NCI-H345 treated with DMSO at 0.1 percent for 48 hours (cell line): ENCODE data around the gene DDC.
A peak's percentile ranks its signal among the peaks of the same experiment; 100 is the strongest.

Experiments
- DNase-seq: peaks from one replicate; lab custom pipeline; 2025; ENCODE audit not compliant: unreplicated experiment; lab: John Stamatoyannopoulos, UW

Gene DDC

DNA sequence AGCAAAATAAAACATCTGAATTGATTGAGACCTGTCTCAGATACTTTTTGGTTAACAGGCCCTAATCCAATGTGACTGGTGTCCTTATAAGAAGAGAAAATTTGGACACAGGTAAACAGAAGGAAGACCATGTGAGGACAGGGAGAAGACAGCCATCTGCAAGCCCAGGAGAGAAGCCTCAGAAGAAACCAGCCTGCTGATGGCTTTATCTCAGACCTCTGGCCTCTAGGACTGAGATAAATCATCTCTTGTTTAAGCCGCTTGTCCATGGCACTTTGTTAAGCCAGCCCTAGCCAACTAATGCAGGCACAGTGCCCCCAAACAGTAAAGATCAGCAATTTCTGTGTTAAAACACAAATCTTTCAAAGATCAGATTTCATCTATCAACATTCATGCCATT, 73.3 kb downstream of the DDC start:
- no peak for DNase-seq

DNA sequence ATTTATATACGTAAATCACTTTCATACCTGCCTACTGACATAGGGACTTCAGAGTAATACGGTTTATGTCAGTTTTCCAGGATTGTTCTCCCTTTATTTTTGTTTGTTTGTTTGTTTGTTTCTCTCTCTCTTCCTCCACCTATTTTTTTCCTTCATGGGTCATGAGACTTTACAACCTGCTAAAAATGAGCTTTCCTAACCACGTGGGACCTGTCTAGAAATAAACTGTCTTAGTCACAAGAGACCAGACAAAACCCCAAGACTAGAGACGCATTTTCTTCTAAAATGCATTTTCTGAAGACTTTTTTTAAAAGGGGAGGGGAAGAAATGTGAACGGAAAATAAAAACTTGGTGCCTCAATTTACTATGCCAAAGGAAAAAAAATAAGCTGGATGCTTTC, 74.0 kb downstream of the DDC start:
- no peak for DNase-seq

DNA sequence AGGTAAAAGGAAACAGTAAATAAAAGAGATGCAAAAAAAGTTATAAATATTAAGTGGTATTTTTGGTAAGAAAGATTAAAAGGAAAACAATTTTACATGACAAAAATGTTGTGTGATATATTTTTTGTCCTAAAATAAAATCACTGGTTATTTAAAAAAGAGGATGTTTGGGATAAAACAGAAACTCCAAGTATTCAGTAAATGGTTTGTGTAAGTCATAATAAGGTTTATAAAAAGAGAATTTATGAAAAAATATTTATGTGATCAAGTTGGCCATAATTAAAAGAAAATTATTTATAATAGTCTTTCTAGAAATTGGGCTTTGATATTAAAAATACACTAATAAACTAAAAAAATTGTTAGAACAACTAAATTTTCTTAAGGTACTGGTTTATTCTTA, 76.8 kb downstream of the DDC start:
- no peak for DNase-seq

DNA sequence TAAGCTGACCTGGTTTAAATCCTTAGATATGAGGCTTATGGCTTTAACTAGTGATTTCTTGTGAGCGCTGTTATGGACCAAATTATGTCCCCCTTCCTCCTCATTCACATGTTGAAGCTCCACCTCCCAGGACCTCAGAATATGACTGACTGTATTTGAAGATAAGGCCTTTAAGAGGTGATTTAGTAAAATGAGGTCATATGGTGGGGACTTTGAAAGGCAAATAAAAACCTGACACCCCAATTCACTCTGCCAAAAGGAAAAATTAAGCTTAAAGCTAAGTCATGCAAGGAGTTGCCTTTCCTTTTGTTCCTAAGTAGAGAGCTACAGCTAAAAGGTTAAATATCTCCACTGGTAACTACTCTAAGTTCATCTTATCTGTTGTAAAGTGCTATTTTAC, 78.7 kb downstream of the DDC start:
- no peak for DNase-seq

DNA sequence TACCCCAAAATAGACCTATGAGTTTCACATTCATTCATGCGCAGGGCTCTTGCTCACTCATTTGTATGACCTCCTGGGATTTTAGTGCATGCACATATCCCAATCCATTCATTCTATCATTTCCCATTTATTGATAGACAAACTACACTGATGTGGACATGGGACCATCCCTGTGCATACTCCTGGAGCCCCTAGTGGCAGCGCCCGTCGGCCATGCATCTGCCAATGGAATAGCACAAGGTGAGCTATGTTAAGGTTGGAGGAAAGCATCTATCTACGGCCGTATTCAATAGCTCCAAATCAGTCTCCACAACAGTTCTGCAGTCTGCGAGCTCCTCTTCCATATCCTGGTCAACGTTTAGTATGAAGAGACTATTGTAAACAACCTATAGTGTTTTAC, 83.3 kb downstream of the DDC start:
- DNase-seq, result no peak

DNA sequence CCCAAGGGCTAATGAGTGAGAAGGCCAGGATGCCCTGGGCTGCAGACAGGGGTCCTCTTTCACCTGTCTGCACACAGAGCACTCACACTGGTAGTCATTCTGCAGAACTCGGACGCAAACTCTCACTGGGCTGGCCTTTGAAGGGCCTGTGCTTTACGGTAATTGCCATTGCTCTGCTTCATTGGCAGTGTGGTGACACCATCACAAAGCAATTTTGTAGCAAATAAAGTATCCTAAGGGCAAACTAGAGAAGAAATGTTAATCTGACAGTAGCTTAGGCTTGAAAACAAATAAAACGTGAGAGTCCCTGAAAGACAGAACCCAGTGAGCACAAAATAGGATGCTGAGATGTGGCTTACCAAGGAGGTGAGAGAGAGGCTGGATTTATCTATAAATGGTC, 84.4 kb downstream of the DDC start:
- DNase-seq, result no peak

DNA sequence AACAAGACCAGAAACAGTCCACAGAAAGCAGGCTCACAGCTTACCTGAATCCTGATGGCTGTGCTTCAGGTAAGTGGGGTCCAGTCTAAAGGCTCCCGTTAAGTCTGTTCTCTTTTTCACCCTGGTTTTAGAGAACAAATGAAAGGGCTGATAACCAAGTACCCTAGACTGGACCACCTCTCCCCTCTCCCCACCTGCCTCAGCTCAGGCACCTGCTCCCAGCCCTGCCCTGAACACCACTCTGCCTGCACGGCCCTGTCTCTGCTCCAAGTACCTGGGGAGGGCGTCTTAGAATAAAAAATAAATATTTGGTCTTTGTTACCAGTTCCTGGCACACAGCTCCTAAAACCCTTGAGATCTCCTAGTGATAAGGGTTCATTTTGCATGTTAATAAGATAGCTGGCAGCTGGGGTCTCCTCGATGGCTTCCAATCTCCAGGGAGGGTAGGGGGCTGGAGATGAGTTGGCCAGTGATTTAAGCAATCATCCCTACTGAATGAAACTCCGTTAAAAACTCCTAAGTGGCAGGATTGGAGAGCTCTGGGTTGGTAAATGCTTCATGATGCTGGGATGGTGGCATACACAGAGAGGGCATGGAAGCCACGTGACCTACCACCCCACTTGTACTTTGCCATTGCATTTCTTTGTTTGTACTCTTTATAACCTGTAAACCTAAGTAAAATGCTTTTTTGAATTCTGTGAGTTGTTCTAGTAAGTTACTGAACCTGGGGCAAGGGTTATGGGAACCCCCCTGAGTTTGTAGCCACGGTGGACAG, 85.3 kb downstream of the DDC start:
- DNase-seq, result peak; percentile 84

DNA sequence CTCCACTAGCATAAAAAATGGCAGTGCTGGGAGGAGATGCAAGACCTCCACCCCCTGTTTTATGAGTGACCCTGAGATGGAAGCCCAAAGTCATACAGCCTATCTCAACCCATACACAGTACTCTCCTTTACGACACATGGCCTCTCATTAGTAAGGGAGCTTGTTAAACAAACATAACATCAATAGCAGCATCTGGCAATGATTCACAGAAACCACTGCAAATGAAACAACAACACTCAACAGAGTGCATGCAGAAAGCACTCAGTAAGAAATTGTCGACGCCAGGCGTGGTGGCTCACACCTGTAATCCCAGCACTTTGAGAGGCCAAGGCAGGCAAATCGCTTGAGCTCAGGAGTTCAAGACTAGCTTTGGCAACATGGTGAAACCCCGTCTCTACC, 87.6 kb downstream of the DDC start:
- peak; percentile 54 for DNase-seq

DNA sequence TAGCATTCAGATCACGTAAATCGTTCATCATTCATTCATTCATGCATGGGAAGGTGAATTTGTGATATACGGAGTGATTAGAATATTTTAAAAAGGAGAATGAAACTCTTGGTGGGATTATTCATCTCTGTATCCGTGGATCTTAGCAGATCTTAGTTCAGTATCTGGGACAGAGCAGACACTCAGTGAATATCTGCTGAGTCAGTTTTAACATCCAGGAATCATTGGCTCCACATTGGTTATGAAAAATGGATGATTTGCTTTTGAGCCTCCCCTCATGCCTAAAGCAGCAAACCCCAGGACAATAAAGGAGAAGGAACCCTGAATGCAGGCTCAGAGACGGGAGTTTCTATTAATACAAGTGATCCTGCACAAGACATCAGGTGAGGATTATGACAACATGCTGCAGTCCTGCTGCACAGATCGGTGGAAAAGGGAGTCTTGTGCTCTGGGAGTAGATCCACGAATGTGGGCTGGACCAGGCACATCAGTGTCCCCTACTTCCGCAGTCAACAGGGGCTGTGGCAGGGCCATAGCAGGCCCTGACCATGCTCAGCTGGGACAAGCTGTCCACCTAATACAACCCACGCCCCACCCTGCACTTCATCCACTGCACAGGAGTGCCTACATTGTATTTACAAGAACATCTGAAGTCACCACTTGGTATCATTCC, 88.1 kb downstream of the DDC start:
- DNase-seq, result no peak

DNA sequence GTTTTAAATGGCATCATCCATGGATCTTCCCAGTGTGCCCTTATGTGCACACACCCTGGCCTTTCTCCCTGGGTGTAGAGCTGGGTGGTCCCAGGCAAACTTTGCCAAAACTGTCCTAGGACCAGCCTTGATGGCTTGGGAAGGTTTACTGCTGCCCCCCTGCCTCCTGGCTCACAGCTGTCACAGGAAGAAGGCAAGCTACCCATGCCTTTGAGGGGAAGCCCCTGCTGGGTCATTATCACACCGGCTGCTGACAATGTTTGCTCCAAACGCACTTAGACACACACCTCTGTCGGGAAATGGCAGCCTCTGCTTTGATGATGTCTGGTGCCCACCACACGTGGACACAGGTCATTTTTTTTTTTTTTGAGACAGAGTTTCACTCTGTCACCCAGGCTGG, 89.9 kb downstream of the DDC start:
- peak; percentile 61 for DNase-seq

DNA sequence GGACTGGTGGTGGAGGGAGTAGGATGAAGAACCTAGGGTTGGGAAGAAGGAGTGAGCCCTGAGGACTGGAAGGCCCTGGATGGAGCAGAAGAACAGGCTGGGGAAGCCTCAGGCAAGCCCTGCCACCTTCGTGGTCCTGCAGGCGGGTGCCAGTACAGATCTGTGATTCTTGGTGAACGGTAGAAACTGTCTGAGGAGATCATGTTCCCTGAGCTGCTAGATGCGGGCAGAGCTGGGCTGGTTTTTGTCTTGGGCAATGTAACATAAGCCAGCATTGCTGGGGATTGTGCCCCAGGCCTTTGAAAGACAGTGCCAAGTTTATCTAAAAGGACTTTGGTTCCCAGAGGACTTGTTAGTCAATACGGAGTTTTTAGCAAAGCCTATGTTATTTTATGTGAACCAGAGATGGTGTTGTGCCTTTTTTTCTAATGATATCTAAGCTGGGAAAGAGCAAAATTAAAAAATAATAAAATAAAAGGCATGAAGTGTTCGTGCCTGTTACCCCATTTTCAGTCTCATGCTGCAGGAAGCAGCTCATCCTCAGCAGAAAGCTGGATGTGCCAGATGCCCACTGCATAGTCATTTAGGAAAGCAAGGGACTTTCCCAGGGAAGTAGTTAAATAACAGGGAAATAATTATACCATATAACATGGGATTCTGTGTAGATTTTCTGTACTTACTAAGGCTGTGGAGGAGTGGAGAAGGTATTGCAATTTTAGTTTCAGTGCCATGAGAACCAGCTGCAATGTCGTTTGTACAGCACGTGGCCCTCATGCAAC, 90.6 kb downstream of the DDC start:
- DNase-seq, result no peak

DNA sequence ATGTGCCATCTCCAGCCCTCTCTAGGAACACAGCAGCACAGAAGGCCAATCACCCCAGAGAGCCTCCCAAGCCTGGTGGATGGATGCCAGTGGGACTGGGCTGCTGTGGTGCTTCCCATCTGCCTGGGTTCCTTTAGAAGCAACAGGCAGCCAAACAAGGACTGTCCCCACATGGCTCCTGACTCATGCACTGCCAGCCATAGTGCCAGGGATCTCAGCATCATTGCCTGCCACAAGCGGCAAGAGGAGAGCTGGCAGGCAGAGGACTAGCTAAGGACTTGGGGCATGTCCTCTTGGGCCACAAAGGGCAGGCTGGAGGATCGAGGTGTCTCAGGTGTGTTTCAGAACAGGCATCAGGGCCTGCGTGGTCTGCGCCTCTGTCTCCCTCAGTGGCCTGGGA, 91.7 kb downstream of the DDC start:
- no peak for DNase-seq

DNA sequence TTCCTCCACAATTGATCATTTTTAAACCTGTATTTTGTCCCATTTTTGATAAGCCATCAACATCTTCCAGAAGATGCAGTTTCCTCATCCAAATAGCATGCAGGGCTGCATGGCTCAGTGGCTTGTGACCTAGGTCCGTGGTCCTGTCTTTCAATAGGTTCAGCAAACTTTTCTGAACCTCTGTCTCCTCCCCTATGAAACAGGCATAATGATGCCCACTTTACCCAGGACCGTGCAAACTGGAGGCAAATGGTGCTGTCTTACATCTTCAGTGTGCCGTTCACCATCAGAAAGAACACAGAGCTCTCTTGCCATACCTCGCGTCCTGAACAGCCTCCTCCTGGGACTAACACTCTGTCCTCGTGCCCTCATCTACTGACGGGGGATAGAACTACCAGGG, 92.8 kb downstream of the DDC start:
- DNase-seq, result no peak

DNA sequence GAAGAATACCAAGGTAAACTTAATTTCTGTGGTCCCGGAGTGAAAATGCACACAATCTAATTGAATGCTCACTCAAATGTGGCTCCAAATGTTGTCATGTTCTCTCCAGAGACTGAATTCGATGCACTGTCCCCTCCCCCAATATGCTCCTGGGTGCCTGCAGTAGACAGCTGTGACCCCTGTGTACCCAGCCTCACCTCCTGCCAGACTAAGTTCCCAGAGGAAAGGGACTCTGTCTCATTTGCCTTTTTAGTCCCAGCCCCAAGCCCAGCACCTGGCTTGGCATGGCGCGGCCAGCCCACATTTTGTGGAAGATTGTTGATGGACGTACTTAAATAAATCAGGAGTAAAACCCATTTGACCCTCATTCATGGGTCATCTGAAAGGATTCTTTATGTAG, 93.2 kb downstream of the DDC start:
- DNase-seq, result no peak

DNA sequence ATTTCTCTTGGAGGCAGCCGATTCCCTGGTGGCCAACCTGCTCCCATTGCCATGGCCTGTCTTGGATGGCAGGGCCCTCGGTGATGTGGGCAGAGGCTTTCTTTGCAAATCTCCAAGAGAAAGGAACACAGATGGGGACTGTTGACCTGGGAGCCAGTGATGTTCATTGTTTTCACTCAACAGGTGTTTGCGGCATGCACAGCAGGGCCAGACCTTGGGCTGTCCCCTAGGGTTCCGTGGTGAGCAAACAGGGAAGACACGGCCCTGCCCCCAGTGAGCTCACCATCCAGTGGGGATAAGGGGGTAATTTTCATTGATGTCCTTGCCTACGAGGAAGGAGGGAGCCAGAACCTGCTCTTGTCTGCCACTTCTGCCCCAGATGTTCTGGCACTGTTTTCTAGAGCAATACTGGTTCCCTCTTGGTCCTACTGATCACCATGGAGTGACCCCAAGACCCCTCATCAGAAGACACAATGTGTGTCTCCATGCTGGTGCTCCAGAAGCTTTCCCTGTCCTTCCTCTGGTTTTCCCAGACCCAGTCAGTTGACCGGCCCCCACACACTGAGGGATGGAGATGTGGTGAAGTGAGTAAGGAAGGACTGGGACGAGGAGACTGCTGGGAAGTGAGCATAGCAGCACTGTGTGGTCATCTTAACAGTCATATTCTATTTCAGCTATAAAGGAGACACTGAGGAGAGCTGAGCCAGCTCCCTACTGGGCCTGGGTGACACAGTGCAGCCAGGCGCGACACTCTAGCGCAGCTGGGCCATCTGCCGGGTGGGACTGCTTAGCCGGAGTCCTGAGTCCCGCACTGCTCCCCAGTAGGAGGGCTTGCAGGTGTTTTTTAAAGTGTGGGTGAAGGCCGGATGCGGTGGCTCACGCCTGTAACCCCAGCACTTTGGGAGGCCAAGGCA, 94.7 kb downstream of the DDC start:
- DNase-seq, result peak; percentile 31

DNA sequence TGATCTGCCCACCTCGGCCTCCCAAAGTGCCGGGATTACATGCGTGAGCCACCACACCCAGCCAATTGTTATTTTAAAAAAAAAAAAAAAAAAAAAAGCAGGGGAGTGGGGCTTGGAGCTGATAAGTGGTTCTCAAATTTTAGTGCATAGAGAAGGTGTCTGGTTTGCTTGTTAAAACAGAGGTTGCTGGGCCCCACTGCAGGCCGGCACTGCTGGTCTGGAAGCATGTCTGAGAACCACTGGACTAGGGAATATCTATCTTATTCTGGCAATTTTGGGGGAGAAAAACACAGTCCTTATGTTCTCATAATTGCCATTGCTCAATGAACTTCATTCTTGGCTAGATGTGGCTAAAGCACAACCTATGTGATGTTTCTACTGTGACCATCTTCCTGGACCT, 96.0 kb downstream of the DDC start:
- DNase-seq, result no peak

DNA sequence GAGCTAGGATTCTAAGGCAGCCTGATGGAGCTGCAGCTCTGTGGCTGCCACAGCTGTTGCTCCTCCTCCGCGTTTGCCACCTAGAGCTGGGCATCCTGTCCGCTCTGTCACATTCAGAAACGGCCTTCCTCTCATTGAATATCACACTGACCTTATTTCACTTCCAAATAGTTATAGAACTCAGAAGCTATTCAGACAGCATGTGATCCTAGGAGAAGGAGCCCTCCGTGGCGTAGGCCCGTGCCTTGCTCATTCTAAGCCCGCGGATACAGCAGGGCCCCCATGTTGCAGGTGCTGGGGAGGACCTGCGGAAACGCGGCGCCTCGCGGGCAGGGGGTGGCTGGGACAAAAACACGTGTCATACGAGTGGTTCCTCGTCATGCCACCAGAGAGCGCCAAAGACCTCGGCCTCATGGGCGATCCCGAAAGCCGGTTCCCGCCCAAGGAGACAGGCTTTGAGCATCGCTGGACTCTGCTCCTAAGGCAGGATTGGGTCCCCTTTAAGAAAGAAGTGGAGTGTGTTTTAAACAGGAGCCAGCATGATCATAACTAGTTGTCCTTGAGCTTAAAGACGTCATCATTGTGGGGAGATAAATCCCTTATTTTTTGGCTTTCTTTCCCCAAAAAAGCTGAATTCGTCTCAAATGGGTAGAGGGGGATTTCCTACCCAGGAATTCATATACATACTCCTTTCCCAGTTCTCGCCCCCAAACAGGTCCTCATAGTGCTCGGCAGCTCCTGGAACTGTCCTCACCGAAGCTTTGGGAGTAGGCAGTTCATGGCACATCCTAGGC, 97.2 kb downstream of the DDC start:
- peak; percentile 61 for DNase-seq

DNA sequence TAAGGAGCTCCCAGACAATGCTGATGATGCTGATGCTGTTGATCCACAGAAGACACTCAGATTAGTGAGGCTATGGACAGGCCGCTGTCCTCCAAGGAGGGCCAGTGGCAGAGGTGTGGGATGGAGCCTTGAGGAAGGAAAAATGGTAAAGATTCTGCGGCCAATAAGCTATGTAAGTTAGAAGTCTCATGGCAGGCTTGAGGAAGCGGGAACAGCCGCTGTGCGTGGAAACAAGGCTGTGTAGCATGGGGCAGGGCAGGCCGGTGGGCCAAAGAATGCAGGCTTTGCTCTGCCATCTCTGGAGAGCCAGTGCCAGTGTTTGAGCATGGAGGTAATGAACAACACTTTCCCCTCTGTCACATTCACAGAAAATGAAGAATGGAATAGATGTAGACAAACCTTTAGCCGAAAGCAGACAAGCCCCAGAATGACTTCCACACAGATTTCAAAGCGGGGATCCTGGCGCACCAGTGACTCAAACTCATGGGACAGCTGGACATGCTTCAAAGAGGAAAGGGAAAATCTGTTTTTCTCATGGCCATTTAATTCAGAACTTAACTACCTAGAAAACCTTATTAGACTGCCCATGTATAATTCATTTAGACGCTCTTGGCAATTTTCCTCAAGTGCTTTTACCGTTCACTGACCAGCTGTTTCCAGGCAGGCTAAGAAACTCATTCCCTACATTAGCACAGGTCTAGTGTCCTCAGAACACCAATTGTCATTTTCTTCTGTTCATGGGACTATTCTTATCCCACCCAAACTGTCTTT, 98.2 kb downstream of the DDC start:
- DNase-seq, result no peak

DNA sequence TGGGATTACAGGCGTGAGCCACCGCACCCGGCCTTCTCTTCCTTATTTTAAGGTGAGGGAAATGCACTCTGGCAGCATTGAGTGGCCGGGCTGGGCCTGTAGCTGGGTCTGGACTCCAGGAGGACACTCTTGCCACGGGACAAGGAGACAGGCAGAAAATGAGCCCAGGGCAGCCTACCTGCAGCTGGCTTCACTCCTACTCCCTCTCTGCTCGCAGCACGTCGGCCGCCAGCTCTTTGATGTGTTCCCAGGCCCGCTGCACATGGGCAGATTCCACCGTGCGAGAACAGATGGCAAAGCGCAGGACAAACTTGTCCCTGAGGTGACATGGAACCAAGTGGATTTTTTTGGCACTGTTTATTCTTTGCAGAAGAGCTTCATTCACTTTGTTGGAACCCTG, 102.2 kb downstream of the DDC start:
- no peak for DNase-seq

DNA sequence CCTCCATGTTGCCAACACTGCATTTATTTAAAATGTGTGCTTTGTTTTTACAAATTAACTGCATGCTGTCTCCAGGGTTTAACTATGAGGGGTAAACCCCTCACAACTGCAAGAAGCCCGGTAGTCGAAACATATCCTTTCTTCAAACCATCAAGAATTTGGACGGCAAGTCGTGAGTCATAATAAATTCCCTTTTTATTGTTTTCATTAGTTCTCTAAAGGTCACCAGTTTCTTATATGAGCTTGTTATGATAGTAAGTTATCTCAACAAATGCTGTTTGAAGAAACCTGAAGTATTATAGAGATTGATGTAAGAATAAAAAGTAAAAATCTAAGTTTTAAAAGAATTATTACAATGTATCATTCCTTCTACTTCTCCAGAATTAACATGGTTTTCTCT, 102.8 kb downstream of the DDC start:
- no peak for DNase-seq
